HFFc6 (cell line): Measurements from ENCODE around the gene CHD9. TPM values are rescaled to one million over a fixed set of nuclear protein-coding genes. Genes with fewer than 3 reads are reported as not detected.

Experiments
- DNase-seq: peaks from one replicate; pipeline ENCODE4 v3.0.0-alpha.2; 2018
- H3K27ac Mint-ChIP-seq: 2 replicates; pipeline ENCODE4 v1.8.0; 2020; ENCODE audit warnings: mild to moderate bottlenecking, mixed read lengths
- H3K27me3 Mint-ChIP-seq: 2 replicates; pipeline ENCODE4 v1.8.0; 2021; ENCODE audit warnings: mild to moderate bottlenecking, moderate library complexity, mixed read lengths; ENCODE audit not compliant: insufficient read depth
- H3K36me3 Mint-ChIP-seq: 2 replicates; pipeline ENCODE4 v1.8.0; 2021; ENCODE audit warnings: low read depth, mixed read lengths
- H3K4me1 Mint-ChIP-seq: 2 replicates; pipeline ENCODE4 v1.8.0; 2020; ENCODE audit warnings: low read depth, mixed read lengths
- H3K4me3 Mint-ChIP-seq: 2 replicates; pipeline ENCODE4 v1.8.0; 2020; ENCODE audit warnings: mild to moderate bottlenecking, moderate library complexity, mixed read lengths
- H3K9me3 Mint-ChIP-seq: 2 replicates; pipeline ENCODE4 v1.8.0; 2020; ENCODE audit warnings: mild to moderate bottlenecking, mixed read lengths
- CTCF ChIP-seq: fragments of 200-600 bp; sonication (generic); IDR thresholded peaks from 2 replicates; pipeline ENCODE4 v1.5.0; 2021; ENCODE audit warnings: antibody characterized with exemption, mild to moderate bottlenecking
- total RNA-seq, 6 experiments: library from RNA; stranded (reverse); fragmentation: NEBNext Ultra II Directional; extraction: Animal tissue kit (Norgen Biotek cat#: 25700); gene quantifications; 2 replicates in 1 of 6; 3 replicates in 5 of 6; pipeline ENCODE4 v1.2.3, GENCODE V29; 2021

Gene CHD9
- total RNA-seq, 6 experiments from 2014 or later, result 39.7 to 48.8 (median 45.7) TPM

- no peak overlapping the region for H3K27ac Mint-ChIP-seq
- no peaks in the 10 kb centered on the region for H3K4me1 Mint-ChIP-seq
- peaks cover 15% of the 10 kb centered on the region for H3K27me3 Mint-ChIP-seq
- H3K36me3 Mint-ChIP-seq, result no peaks in the 10 kb centered on the region
- DNase-seq, result no peak
- no peaks in the 10 kb centered on the region for H3K9me3 Mint-ChIP-seq
- no peak overlapping the region for H3K4me3 Mint-ChIP-seq
- no peak for TF ChIP-seq CTCF
These were observed 318.4 kb downstream of the CHD9 start for GRCh38 chr16:53372992-53373871.

DNA sequence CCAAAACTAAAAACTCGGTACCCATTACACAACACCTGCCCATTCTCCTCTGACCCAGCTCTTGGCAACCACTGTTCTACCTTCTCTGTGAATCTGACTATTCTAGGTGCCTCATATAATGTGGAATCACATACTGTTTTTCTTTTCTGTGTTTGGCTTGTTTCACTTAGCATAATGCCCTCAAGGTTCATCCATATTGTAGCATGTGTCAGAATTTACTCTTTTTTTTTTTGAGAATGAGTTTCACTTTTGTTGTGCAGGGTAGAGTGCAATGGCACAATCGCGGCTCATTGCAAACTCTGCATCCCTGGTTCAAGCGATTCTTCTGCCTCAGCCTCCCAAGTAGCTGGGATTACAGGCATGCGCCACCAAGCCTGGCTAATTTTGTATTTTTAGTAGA is 320.0 kb downstream of the CHD9 start:
- Mint-ChIP-seq H3K36me3 (no peaks in the 10 kb centered on the region), H3K27me3 (peaks cover 15% of the 10 kb centered on the region), H3K4me3 (no peak overlapping the region), H3K4me1 (no peaks in the 10 kb centered on the region), H3K9me3 (no peaks in the 10 kb centered on the region), H3K27ac (no peak overlapping the region)
- no peak for TF ChIP-seq CTCF
- no peak for DNase-seq

DNA sequence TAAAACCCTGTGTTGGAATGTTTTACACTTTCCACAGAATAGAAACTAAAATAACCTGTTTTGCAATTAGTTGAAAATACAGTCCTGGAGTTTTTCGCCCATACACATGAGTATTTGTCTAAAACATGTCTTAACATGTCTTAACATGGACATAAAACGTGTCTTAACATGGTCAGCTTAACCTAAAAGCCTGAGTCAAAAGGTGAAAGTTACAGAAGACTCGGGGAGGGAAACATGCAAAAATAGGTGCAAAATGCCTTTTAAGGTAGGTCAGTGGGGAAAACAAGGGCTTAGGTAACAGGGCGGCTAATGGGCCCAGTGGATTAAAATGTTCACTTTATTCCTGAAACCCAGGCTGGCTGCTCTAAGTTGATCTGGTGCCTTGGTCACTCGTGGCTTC is 323.3 kb downstream of the CHD9 start:
- Mint-ChIP-seq H3K27me3 (peaks cover 17% of the 10 kb centered on the region), H3K36me3 (no peaks in the 10 kb centered on the region), H3K9me3 (peaks cover 3% of the 10 kb centered on the region; the same call in 1 of the 2 replicates), H3K27ac (no peak overlapping the region), H3K4me3 (no peak overlapping the region), H3K4me1 (no peaks in the 10 kb centered on the region)
- DNase-seq, result no peak
- TF ChIP-seq CTCF, result no peak

Other genes with a start within 250 kb of the CHD9 start
- gene CHD9NB, start 2.1 kb upstream of the CHD9 start, total RNA-seq, result 1 to 10 TPM; 2.1 to 4.0 (median 3.1) TPM